Adipocyte (in vitro differentiated cells): ENCODE measurements around the gene ZC3H12C.

Experiments
- DNase-seq: peaks from one replicate; pipeline ENCODE4 v3.0.0-alpha.2; 2015; ENCODE audit warnings: low read depth
- H3K27me3 ChIP-seq: replicated peaks from 2 replicates; pipeline ENCODE4 v1.7.0; 2013; ENCODE audit warnings: mild to moderate bottlenecking, low read length, moderate library complexity; ENCODE audit not compliant: control insufficient read depth, insufficient read depth
- H3K36me3 ChIP-seq: 2 replicates; pipeline ENCODE4 v1.7.0; 2013; ENCODE audit warnings: low read length, mild to moderate bottlenecking, moderate library complexity; ENCODE audit not compliant: control insufficient read depth, insufficient read depth, severe bottlenecking
- H3K4me1 ChIP-seq: 2 replicates; pipeline ENCODE4 v1.7.0; 2013; ENCODE audit warnings: mild to moderate bottlenecking, low read length, moderate library complexity; ENCODE audit not compliant: control insufficient read depth, insufficient read depth
- H3K4me3 ChIP-seq: 2 replicates; pipeline ENCODE4 v1.7.0; 2013; ENCODE audit warnings: mild to moderate bottlenecking, low read length, moderate library complexity
- H3K9ac ChIP-seq: 2 replicates; pipeline ENCODE4 v1.7.0; 2013; ENCODE audit warnings: mild to moderate bottlenecking, low read length, moderate library complexity
- H3K9me3 ChIP-seq: 2 replicates; pipeline ENCODE4 v1.7.0; 2013; ENCODE audit warnings: mild to moderate bottlenecking, low read length, moderate library complexity; ENCODE audit not compliant: control insufficient read depth

The ZC3H12C gene

DNA sequence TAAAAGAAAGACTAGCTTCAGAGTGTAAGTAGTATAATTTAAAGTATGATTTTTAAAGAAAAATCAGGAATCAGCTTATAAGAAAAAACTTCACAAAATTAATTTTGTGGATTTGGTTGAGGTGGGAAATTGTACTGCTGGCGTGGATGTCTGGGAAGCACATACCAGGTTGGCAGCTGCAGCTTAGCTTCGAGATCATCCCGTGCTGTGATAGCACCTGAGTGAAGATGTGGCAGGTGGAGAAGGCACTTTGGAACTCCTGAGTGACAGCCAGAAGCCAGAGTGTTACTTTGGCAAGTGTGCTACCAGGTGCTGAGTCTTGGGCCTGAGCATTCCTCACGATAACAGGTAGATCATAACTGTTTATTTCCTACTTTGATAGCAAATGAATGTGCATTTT is 17.7 kb downstream of the ZC3H12C start:
- no peak for DNase-seq
- Histone ChIP-seq H3K9ac (no peak overlapping the region), H3K9me3 (peaks cover 7% of the 10 kb centered on the region), H3K4me3 (no peak overlapping the region), H3K36me3 (no peaks in the 10 kb centered on the region), H3K27me3 (no peaks in the 10 kb centered on the region), H3K4me1 (no peaks in the 10 kb centered on the region)

DNA sequence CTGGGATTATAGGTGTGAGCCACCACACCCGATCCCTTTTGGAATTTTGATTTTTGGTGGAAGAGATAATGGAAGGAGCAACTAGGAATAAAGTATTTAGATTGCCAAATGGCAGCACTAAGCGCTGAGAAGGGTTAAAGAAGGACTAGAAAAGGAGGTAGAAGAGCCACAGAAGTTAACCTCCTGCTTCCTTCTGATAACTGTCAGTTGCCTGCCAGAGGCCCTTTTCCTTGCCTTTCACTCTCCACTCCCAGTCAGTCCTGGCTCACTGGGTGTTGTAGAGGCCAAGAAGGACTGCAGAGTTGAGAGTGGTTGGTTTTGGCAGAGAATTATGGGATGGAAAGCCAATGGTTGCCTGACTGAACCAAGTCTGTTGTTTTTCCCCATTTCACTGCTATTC is 19.3 kb downstream of the ZC3H12C start:
- Histone ChIP-seq H3K9me3 (no peaks in the 10 kb centered on the region), H3K36me3 (no peaks in the 10 kb centered on the region)
- no peak for DNase-seq

GRCh38 chr11:110113505-110113904 is 20.3 kb downstream of the ZC3H12C start:
- Histone ChIP-seq H3K27me3 (no peaks in the 10 kb centered on the region), H3K4me1 (no peaks in the 10 kb centered on the region), H3K9me3 (no peaks in the 10 kb centered on the region), H3K36me3 (no peaks in the 10 kb centered on the region), H3K4me3 (no peak overlapping the region), H3K9ac (no peak overlapping the region)
- DNase-seq: no peak

More for the DNA sequence above, 19.3 kb downstream of the ZC3H12C start:
- no peaks in the 10 kb centered on the region for H3K27me3 ChIP-seq
- no peaks in the 10 kb centered on the region for H3K4me1 ChIP-seq
- no peak overlapping the region for H3K9ac ChIP-seq
- no peak overlapping the region for H3K4me3 ChIP-seq

DNA sequence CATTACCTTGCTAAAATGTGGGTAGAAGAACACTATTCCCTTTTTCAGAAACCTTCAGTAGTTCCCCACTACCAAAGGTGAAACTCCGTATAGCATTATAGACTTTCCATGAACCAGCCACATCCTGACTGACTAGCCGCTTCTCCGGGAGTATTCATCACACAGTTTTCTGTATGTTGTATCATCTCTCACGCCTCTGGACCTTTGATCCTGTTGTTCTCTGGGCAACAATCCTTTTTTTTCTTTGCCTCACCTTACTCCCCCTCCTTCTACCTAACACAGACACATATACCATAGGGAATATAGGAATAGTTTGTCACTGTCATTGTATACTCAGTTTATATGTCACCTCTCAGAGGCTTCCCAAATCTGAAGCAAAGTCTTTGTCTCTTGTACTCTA is 20.8 kb downstream of the ZC3H12C start:
- Histone ChIP-seq H3K4me1 (no peaks in the 10 kb centered on the region), H3K9ac (no peak overlapping the region), H3K36me3 (no peaks in the 10 kb centered on the region), H3K9me3 (no peaks in the 10 kb centered on the region), H3K4me3 (no peak overlapping the region), H3K27me3 (no peaks in the 10 kb centered on the region)
- DNase-seq: no peak

DNA sequence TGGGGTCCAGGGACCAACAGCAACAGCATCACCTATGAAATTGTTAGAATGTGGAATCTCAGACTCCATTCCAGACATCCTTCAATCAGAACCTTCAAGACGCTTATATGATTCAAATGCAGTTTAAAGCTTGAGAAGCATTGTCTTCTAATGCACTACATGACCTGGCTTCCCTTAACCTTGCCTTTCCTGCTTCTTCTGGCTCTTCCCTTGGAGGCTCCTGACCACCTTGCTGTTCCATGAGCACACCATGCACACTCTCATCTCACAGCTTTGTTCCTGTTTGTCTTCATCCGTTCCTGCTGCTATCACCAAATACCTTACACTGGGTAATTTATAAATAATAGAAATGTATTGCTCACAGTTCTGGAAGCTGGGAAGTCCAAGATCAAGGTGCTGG is 26.1 kb downstream of the ZC3H12C start:
- no peak for DNase-seq
- no peak overlapping the region for H3K4me3 ChIP-seq
- no peaks in the 10 kb centered on the region for H3K36me3 ChIP-seq
- no peaks in the 10 kb centered on the region for H3K27me3 ChIP-seq
- no peak overlapping the region for H3K9ac ChIP-seq
- peaks cover 18% of the 10 kb centered on the region for H3K4me1 ChIP-seq
- no peaks in the 10 kb centered on the region for H3K9me3 ChIP-seq

GRCh38 chr11:110121204-110121603 is 28.0 kb downstream of the ZC3H12C start:
- H3K4me1 ChIP-seq: peaks cover 22% of the 10 kb centered on the region
- no peaks in the 10 kb centered on the region for H3K27me3 ChIP-seq
- H3K4me3 ChIP-seq: peak overlapping the region; percentile 63
- H3K36me3 ChIP-seq: no peaks in the 10 kb centered on the region
- no peaks in the 10 kb centered on the region for H3K9me3 ChIP-seq
- H3K9ac ChIP-seq: no peak overlapping the region
- peak; percentile 76 for DNase-seq

GRCh38 chr11:110123003-110123402 is 29.8 kb downstream of the ZC3H12C start:
- H3K4me1 ChIP-seq: peaks cover 25% of the 10 kb centered on the region
- peak; percentile 46 for DNase-seq
- no peaks in the 10 kb centered on the region for H3K9me3 ChIP-seq
- no peaks in the 10 kb centered on the region for H3K27me3 ChIP-seq
- no peaks in the 10 kb centered on the region for H3K36me3 ChIP-seq
- H3K9ac ChIP-seq: no peak overlapping the region
- H3K4me3 ChIP-seq: no peak overlapping the region

GRCh38 chr11:110124605-110125004 is 31.4 kb downstream of the ZC3H12C start:
- Histone ChIP-seq H3K27me3 (no peaks in the 10 kb centered on the region), H3K36me3 (no peaks in the 10 kb centered on the region), H3K9ac (no peak overlapping the region), H3K4me3 (no peak overlapping the region), H3K4me1 (peaks cover 37% of the 10 kb centered on the region), H3K9me3 (no peaks in the 10 kb centered on the region)
- no peak for DNase-seq

GRCh38 chr11:110125632-110126031 is 32.4 kb downstream of the ZC3H12C start:
- peaks cover 43% of the 10 kb centered on the region for H3K4me1 ChIP-seq
- no peaks in the 10 kb centered on the region for H3K36me3 ChIP-seq
- H3K9me3 ChIP-seq: no peaks in the 10 kb centered on the region

GRCh38 chr11:110126936-110127335 is 33.7 kb downstream of the ZC3H12C start:
- DNase-seq: no peak
- Histone ChIP-seq H3K27me3 (no peaks in the 10 kb centered on the region), H3K4me1 (peaks cover 36% of the 10 kb centered on the region), H3K9me3 (no peaks in the 10 kb centered on the region), H3K4me3 (no peak overlapping the region), H3K9ac (no peak overlapping the region), H3K36me3 (no peaks in the 10 kb centered on the region)

More at GRCh38 chr11:110125632-110126031, 32.4 kb downstream of the ZC3H12C start:
- Histone ChIP-seq H3K27me3 (no peaks in the 10 kb centered on the region), H3K9ac (no peak overlapping the region), H3K4me3 (no peak overlapping the region)
- peak; percentile 19 for DNase-seq

DNA sequence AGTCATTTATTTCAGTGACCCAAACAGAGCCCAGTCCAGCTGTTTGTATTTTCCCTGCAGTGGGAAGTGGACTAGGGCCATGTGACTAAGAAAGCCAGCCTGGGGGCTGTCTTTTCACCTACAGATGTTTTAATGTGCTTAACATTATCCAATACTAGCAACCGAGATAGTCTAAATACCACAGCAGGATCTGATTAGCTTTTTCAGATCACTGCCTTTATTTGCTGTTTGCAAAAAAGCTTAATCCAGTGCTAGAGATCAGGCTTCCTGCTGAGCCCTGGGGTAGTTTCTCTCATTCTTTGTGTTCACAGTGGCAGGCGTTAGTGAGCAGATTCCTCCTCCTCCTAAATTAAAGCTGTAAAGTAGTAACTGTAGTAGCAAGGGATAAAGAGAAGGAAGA is 35.0 kb downstream of the ZC3H12C start:
- H3K4me3 ChIP-seq: no peak overlapping the region
- H3K4me1 ChIP-seq: peaks cover 30% of the 10 kb centered on the region

DNA sequence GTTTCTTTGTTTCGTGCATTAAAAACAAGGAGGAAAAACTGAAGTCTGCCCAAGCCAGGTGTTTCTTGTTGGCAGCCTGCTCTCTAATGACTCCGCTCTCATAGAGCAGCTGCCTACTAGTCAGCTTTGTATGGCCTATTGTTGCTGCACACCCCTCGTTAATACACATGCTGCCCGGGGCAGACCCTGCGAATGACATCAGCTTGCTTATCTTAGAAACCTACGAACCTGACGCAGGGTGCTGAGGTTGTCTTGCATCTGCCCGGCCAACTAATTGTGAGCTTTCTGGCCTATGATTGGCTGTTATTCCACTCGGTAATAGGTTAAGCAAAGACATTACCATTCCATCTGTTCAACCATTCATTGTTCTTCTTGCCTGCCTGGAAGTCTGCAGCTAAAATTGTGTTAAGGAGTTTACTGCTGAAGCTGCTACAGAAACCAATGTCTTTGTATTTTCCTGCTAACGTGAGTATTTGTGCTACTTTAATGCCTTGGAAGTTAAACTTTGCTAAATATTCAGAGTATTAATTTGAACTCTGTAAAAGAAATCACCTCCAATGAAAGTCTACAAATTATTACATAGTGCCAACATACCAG is 37.5 kb downstream of the ZC3H12C start:
- DNase-seq: no peak
- Histone ChIP-seq H3K9ac (no peak overlapping the region), H3K4me3 (no peak overlapping the region), H3K9me3 (no peaks in the 10 kb centered on the region), H3K27me3 (no peaks in the 10 kb centered on the region), H3K4me1 (peaks cover 26% of the 10 kb centered on the region), H3K36me3 (no peaks in the 10 kb centered on the region)

More for the DNA sequence above, 35.0 kb downstream of the ZC3H12C start:
- H3K9ac ChIP-seq: peak overlapping the region; percentile 52
- DNase-seq: peak; percentile 71
- H3K27me3 ChIP-seq: no peaks in the 10 kb centered on the region
- no peaks in the 10 kb centered on the region for H3K9me3 ChIP-seq
- H3K36me3 ChIP-seq: no peaks in the 10 kb centered on the region
